Epidermal melanocyte (primary cell): Measurements from ENCODE around the gene STMND1.

Experiments
- DNase-seq: peaks from one replicate; pipeline ENCODE4 v3.0.0; 2011; ENCODE audit warnings: low spot score; ENCODE audit not compliant: insufficient read length

The STMND1 gene

DNA sequence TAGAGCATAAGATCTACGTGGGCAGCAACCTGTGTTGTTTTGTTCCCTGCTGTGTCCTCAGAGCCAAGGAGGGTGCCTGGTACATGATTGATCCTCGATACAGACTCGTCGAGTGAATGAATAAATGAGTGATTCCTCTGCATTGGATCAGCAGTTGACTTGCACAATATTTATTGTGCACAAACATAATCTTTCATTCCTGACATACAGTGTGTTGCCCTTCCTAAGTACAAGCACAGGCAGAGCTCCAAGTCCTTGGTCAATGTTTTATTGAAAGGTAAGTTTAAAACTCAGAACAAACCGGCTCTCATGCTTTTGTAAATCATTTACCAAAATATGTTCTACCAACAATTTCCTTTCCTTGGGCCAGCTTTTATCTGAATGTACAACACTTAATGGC, 57.4 kb downstream of the STMND1 start:
- DNase-seq, result no peak

DNA sequence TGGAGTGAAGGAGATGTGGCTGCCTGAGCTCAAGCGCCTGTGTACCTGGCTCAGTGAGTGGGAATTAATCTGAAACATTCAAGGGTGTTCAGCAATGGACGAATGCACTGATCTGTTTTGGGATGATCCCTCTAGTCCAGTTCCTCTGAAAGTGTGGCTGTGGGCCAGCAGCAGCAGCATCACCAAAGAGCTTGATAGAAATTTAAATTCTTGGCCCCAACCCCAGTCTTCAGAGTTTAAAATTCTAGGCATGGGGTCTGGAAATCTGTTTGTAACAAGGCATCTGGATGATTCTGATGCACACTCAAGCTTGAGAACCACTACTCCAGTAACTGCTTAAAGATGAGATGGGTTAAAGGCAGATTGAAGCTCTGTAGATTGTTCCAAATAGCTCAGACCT, 59.2 kb downstream of the STMND1 start:
- no peak for DNase-seq

DNA sequence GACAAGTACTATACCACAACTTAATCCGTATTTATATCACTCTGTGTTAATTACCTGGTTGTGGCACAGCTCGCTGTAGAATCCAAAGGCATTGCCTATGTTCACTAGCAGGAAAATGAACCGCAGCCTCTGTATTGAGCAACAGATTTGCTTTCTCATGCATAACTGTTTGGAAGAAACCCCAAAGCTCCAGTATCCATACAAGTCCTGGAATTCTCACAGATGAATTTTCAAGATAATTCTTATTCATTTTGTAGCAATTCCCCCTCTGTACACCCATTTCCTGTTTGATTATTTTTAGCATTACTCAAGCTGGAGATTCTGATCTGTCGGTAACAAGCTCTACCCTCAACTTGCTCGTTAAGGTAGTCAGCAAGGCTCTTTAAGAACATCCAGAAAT, 63.5 kb downstream of the STMND1 start:
- no peak for DNase-seq

DNA sequence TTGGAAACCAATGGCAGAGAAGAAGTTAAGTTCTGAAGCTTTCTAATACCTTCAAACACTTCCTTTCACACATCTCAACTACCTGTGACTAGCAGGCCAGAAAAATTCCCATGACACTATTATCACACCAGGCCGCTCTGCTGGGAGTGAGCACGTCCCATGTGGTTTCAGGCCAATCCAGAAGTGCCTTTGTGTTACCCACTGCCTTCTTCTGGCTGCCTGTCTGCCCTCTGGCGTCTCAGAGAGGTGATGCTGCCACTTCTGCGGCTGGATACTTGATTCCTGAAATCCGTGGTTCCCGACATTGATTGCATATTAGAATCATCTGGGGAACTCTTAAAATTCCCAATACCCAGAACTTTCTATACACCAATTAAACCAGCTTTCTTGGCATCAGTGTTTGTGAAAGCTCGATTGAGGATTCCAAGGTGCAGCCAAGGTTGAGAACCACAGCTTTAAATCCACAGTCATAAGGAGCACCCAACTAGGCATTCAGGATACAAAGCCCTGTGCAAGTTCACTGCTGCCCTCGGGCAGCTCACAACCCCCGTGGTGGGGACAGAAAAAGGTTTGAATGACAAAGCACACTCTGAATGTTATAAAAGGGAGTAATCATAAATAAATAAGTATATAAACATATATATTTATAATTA, 65.6 kb downstream of the STMND1 start:
- DNase-seq, result no peak

DNA sequence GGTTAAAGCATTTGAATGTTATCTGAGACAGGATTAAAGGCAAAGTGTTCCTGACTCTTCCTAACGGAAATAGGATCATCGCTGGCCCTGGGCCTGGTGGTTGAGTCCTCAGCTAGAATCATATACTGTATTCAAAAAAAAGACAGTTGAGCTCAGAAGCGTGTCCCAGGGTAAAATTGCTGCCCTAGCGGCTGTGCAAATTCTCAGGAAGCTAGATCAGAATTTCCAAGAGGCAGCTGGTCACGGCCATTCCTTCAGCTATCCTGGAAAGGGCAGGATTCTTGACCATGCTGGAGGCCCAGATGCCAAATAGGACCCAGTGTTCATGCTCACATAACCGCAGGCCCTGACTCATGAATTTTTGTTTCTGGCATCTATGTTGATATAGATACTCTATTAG, 67.4 kb downstream of the STMND1 start:
- no peak for DNase-seq

DNA sequence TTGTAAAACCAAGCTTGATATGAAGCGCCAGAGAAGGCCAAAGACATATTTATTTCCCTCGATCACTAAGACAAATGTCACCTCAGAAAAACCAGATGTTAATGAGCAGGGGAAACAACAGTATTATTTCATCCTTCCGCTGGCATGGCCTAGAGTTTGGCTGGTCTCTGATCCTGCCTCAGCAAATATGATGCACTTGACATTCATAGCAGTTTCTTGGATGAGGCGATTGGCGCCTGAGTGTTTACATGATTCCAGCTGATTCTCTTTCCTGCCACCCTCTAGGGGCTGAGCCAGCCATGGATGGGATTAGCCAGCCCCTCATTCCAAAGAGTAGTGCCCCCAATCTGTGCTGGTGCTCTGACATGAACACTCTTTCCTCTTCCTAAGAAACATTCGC, 67.9 kb downstream of the STMND1 start:
- no peak for DNase-seq

DNA sequence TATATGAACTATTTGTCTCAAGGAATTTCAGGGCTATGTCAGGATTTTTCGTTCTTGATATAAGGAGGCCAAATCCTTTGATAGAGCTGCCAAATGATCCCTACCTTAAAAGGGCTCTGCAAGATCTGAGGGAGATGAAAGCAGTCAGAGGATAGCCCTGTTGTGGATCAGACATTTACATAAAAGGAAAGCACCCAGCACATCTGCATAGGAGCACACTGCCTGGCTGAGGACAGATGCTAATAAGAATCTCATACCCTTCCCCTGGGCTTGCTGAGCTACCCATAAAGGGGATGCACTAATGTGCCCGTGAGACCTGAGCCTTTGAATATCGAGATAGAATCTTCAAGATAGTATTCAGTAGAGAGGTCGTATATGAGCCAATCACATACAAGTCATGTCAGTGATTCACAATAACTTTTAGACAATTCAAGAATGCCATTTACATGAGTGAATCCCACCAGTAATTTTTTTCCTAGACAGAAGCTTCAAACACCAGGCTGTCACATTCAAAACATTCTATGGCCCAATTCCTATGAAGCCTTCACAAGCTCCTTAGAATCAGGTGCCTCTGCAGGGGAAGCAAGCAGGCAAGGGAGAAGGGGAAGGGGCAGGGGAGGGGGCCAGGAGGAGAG, 71.1 kb downstream of the STMND1 start:
- no peak for DNase-seq

DNA sequence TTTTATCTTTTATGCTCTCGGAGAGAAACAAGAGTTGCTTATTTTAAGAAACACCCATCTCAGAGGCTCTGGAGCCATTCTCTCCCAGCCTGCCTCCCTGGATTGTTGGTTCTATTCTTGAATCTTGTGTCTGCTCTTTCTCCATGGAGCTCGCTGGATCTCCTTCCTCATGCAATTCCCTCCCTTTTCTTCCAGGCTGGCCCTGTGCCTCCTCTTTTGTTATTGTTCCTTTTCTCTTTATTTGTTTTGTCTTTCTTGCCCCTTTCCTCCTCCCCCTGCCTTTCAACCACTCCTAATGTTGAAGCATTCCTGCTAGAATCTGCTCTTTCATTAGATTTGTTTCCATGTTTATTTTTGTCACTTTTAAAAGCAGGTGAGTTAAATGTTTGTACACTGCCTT, 76.5 kb downstream of the STMND1 start:
- no peak for DNase-seq

DNA sequence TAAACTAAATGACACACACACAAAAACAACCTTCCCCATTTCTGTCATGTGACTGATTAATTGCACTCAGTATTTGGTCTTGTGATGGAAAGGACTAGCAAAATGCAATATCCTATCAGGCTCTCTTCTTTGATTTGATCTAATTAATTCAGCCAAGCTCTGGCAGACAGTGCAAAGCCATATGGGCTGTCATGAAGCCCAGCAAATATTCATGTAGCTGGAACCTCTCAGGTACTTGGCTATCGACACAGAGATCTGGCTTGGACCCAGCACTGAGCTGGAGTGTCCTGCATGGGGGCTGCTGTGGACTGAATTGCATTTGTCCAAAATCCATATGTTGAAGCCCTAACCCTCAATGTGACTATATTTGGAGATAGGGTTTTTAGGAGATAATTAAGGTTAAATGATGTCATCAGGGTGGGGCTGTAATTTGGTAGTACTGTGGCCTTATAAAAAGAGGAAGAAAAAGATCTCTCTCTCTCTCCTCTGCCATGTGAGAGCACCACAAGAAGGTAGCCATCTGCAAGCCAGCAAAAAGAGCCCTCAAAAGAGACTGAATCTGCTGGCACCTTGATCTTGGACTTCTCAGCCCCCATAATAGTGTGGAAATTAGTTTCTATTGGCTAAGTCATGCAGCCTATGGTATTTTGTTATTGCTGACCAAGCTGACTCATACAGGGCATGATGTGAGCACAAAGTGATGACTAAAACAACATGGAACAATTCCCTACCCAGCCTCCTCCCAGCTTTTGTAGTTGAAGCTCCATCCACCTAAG, 77.1 kb downstream of the STMND1 start:
- no peak for DNase-seq

DNA sequence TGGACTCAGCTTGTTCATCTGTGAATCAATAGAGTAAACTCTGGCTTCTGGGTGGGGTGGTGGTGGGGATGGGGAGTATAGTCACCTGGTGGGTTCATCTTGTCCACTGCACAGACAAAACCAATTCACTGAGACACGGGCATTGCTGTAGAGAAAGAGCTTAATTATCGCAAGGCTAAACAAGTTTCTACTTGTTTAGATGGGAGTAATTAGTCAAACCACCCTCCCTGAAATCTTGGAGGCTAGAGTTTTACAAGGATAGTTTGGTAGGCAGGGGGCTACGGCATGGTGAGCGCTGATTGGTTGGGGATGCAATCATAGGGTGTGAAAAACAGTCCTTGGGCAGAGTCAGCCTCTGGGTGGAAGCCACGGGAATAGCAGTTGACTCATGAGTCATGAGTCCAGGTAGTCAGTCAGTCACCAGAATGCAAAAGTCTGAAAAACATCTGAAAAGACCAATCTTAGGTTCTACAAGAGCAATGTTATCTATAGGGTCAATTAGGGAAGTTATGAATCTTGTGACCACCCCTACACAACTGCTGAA, 77.8 kb downstream of the STMND1 start:
- no peak for DNase-seq
